ENCODE data around the gene LRRC4C.

DNA sequence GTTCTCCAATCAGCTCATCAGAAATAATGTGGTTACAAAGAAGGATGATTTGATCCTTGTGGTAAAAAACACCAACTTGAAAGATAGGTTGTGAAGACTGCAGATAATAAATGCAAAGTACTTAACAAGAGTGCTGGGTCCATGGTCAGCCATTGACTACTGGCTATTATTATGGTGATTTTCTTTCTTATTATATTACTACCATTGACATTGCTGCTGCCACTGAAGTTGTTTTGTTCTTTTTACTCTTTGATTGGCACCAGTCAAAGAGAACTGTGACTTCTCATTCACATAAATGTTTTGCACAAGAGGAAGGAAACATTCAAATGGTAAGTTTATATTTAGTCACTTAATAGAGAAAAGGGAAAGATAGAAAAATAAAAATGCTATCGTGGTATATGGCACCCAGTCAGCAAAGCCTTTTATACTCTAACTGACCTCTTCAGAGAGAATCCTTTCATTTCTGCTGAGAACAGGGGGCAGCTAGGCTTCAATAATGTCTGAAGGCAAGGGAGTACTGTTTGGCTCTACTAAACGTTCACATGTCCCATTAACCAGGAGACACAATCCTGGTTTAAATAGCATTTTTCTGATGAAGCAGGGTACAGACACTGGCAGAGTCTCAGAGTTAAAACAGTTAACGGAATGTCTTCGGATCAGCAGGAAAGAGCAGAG lies 64.8 kb downstream of the LRRC4C start:
- TF ChIP-seq, protein P1, sequence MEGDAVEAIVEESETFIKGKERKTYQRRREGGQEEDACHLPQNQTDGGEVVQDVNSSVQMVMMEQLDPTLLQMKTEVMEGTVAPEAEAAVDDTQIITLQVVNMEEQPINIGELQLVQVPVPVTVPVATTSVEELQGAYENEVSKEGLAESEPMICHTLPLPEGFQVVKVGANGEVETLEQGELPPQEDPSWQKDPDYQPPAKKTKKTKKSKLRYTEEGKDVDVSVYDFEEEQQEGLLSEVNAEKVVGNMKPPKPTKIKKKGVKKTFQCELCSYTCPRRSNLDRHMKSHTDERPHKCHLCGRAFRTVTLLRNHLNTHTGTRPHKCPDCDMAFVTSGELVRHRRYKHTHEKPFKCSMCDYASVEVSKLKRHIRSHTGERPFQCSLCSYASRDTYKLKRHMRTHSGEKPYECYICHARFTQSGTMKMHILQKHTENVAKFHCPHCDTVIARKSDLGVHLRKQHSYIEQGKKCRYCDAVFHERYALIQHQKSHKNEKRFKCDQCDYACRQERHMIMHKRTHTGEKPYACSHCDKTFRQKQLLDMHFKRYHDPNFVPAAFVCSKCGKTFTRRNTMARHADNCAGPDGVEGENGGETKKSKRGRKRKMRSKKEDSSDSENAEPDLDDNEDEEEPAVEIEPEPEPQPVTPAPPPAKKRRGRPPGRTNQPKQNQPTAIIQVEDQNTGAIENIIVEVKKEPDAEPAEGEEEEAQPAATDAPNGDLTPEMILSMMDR (IDR thresholded peaks at IDR 0.05), result no peak
- TF ChIP-seq POLR2A (IDR thresholded peaks at IDR 0.05), result no peak
